HEK293 (cell line): ENCODE data around the gene MED13L.

ENCODE experiments used
- ATF2 ChIP-seq: fragments of 450-650 bp; formaldehyde crosslinking; IDR thresholded peaks from 2 replicates; pipeline ENCODE4 v1.5.1; 2016; ENCODE audit warnings: missing biosample characterization, missing genetic modification characterization, low read depth
- GFI1B ChIP-seq: fragments of 450-650 bp; formaldehyde crosslinking; IDR thresholded peaks from 2 replicates; pipeline ENCODE4 v1.5.1; 2016; ENCODE audit warnings: missing biosample characterization, missing genetic modification characterization
- TRIM28 ChIP-seq: IDR thresholded peaks from 2 replicates; pipeline ENCODE4 v1.6.1; 2011; ENCODE audit warnings: low read length, control low read depth, borderline replicate concordance
- ZBTB8A ChIP-seq: fragments of 450-650 bp; formaldehyde crosslinking; IDR thresholded peaks from 2 replicates; pipeline ENCODE4 v1.5.1; 2016; ENCODE audit warnings: missing biosample characterization, missing genetic modification characterization
- ZIC2 ChIP-seq: fragments of 450-650 bp; formaldehyde crosslinking; IDR thresholded peaks from 2 replicates; pipeline ENCODE4 v1.5.1; 2016; ENCODE audit warnings: missing biosample characterization, missing genetic modification characterization
- ZNF175 ChIP-seq: fragments of 450-650 bp; formaldehyde crosslinking; IDR thresholded peaks from 2 replicates; pipeline ENCODE4 v1.5.1; 2016; ENCODE audit warnings: missing biosample characterization, missing genetic modification characterization
- ZNF248 ChIP-seq: fragments of 450-650 bp; formaldehyde crosslinking; IDR thresholded peaks from 2 replicates; pipeline ENCODE4 v1.5.1; 2017; ENCODE audit warnings: missing biosample characterization, missing genetic modification characterization
- ZNF510 ChIP-seq: fragments of 450-650 bp; formaldehyde crosslinking; IDR thresholded peaks from 2 replicates; pipeline ENCODE4 v1.5.1; 2018; ENCODE audit warnings: mild to moderate bottlenecking, missing genetic modification characterization, missing biosample characterization; ENCODE audit not compliant: insufficient replicate concordance
- ZNF530 ChIP-seq: fragments of 450-650 bp; formaldehyde crosslinking; IDR thresholded peaks from 2 replicates; pipeline ENCODE4 v1.5.1; 2016; ENCODE audit warnings: low read depth, missing biosample characterization, missing genetic modification characterization
- ZNF692 ChIP-seq: fragments of 450-650 bp; formaldehyde crosslinking; IDR thresholded peaks from 2 replicates; pipeline ENCODE4 v1.5.1; 2016; ENCODE audit warnings: missing biosample characterization, missing genetic modification characterization
- ZNF747 ChIP-seq: fragments of 450-650 bp; formaldehyde crosslinking; IDR thresholded peaks from 2 replicates; pipeline ENCODE4 v1.5.1; 2016; ENCODE audit warnings: missing biosample characterization, missing genetic modification characterization
- ZNF785 ChIP-seq: fragments of 450-650 bp; formaldehyde crosslinking; IDR thresholded peaks from 2 replicates; pipeline ENCODE4 v1.5.1; 2016; ENCODE audit warnings: missing biosample characterization, missing genetic modification characterization
- TF ChIP-seq, protein P1 (sequence below): fragments of 450-650 bp; formaldehyde crosslinking; IDR thresholded peaks from 2 replicates; pipeline ENCODE4 v1.5.1; 2016; ENCODE audit warnings: missing biosample characterization, missing genetic modification characterization

GRCh38 chr12:116306506-116306905 lies 29.0 kb upstream of the MED13L start:
- TF ChIP-seq ZIC2 (no peak), ZNF175 (no peak), TRIM28 (no peak), ZNF510 (tag by site-specific recombination) (no peak), ZNF692 (no peak), ZNF248 (no peak), ZNF747 (tag by site-specific recombination) (no peak), ATF2 (tag by site-specific recombination) (no peak), ZBTB8A (no peak), GFI1B (no peak), ZNF530 (no peak), ZNF785 (no peak)
- TF ChIP-seq, protein P1, sequence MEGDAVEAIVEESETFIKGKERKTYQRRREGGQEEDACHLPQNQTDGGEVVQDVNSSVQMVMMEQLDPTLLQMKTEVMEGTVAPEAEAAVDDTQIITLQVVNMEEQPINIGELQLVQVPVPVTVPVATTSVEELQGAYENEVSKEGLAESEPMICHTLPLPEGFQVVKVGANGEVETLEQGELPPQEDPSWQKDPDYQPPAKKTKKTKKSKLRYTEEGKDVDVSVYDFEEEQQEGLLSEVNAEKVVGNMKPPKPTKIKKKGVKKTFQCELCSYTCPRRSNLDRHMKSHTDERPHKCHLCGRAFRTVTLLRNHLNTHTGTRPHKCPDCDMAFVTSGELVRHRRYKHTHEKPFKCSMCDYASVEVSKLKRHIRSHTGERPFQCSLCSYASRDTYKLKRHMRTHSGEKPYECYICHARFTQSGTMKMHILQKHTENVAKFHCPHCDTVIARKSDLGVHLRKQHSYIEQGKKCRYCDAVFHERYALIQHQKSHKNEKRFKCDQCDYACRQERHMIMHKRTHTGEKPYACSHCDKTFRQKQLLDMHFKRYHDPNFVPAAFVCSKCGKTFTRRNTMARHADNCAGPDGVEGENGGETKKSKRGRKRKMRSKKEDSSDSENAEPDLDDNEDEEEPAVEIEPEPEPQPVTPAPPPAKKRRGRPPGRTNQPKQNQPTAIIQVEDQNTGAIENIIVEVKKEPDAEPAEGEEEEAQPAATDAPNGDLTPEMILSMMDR: no peak
